ENCODE data around the gene SAMD3. TPM values are rescaled to one million over a fixed set of nuclear protein-coding genes. Genes with fewer than 3 reads are reported as not detected.
"Not testable (repeated sequence)": the region's sequence is repeated elsewhere in the genome, so short reads cannot be mapped to it uniquely, and the experiment has no call there.

SAMD3 gene
- total RNA-seq, 2 experiments from 2014 or later = 51.0 to 52.6 TPM

GRCh38 chr6:130158056-130158455 is 64.7 kb downstream of the SAMD3 start:
- Mint-ChIP-seq H3K4me3 (no peak overlapping the region), H3K36me3 (peaks cover 42% of the 10 kb centered on the region), H3K9me3 (peaks cover 13% of the 10 kb centered on the region), H3K27ac (no peak overlapping the region), H3K27me3 (no peaks in the 10 kb centered on the region), H3K4me1 (peaks cover 2% of the 10 kb centered on the region)
- POLR2A ChIA-PET = no interaction called here
- DNase-seq (no peak), ATAC-seq (ENCODE audit: low read depth) (no peak)

GRCh38 chr6:130156908-130157307 is 65.8 kb downstream of the SAMD3 start:
- ATAC-seq (ENCODE audit: low read depth) (no peak), DNase-seq (no peak)
- peaks cover 40% of the 10 kb centered on the region for H3K36me3 Mint-ChIP-seq
- no peak overlapping the region for H3K4me3 Mint-ChIP-seq
- no peak overlapping the region for H3K27ac Mint-ChIP-seq
- POLR2A ChIA-PET = no interaction called here
- H3K4me1 Mint-ChIP-seq = peaks cover 2% of the 10 kb centered on the region
- no peaks in the 10 kb centered on the region for H3K27me3 Mint-ChIP-seq
- H3K9me3 Mint-ChIP-seq = peaks cover 13% of the 10 kb centered on the region

GRCh38 chr6:130152908-130153510 is 69.7 kb downstream of the SAMD3 start:
- no peak for DNase-seq
- peaks cover 4% of the 10 kb centered on the region for H3K9me3 Mint-ChIP-seq
- peaks cover 40% of the 10 kb centered on the region for H3K36me3 Mint-ChIP-seq
- ATAC-seq (ENCODE audit: low read depth) = no peak
- H3K27ac Mint-ChIP-seq = no peak overlapping the region
- H3K27me3 Mint-ChIP-seq = no peaks in the 10 kb centered on the region
- POLR2A ChIA-PET = no interaction called here
- no peak overlapping the region for H3K4me3 Mint-ChIP-seq
- H3K4me1 Mint-ChIP-seq = no peaks in the 10 kb centered on the region

DNA sequence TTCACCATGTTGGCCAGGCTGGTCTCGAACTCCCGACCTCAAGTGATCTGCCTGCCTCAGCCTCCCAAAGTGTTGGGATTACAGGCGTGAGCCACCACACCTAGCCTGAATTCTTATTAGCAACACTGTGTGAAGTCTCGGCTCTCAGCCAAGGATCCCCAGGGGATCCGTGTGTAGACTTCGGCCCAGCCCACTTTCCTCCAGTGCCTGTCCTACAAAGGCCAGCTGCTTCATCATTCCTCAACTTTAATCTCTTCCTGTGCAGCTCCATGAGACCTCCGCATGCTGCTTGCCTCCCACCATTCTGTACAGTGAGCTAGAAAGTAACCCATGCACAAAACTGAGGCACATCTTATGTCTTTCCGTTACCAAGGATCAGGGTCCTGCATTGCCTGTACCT is 71.8 kb downstream of the SAMD3 start:
- Mint-ChIP-seq H3K4me1 (no peaks in the 10 kb centered on the region), H3K36me3 (peaks cover 40% of the 10 kb centered on the region), H3K4me3 (no peak overlapping the region), H3K27me3 (no peaks in the 10 kb centered on the region), H3K9me3 (peaks cover 1% of the 10 kb centered on the region), H3K27ac (no peak overlapping the region)
- POLR2A ChIA-PET = interaction anchor here (1.5 kb wide), 1 partner anchor 18 kb away, joined by 3 read pairs; no protein-coding TSS in a partner anchor
- DNase-seq (no peak), ATAC-seq (ENCODE audit: low read depth) (no peak)

DNA sequence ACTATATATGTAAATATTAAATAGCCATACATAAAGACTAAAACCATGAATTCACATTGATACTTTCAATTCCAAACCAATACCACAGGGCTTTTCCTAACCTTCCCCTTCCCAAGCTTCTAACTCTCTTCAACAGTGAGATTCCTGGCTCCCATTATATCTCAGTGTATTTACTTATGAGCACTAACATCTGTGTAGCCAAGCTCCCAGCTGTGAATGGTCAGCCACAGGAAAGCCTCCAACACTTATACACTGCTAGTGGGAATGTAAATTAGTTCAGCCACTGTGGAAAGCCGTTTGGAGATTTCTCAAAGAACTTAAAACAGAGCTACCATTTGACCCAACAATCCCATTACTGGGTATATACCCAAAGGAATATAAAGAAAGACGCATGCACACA is 73.7 kb downstream of the SAMD3 start:
- H3K9me3 Mint-ChIP-seq; H3K27ac Mint-ChIP-seq; H3K4me1 Mint-ChIP-seq; ATAC-seq (ENCODE audit: low read depth); DNase-seq; POLR2A ChIA-PET; H3K4me3 Mint-ChIP-seq; H3K27me3 Mint-ChIP-seq: not testable (repeated sequence)
- H3K36me3 Mint-ChIP-seq = peaks cover 39% of the 10 kb centered on the region

DNA sequence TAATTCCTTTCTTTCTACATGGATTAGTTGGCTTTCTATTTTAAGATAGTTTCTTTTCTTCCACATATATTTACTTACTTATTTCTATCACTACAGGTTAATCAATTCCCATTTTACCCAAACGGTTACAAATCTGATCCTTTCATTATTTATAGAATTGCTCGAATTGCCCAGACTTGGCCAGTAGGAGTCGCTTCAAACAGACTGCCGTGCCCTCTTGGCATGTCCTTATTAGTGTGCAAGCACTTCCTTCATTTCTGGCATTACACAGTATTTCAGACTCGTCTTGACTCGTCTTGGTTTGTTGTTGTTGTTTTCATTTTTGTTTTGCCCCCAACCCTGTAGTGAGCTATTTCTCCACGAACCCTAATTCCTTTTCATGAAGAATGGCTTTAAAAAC is 74.6 kb downstream of the SAMD3 start:
- Mint-ChIP-seq H3K27ac (no peak overlapping the region), H3K27me3 (no peaks in the 10 kb centered on the region), H3K4me1 (no peaks in the 10 kb centered on the region), H3K9me3 (no peaks in the 10 kb centered on the region), H3K36me3 (peaks cover 46% of the 10 kb centered on the region), H3K4me3 (no peak overlapping the region)
- DNase-seq (no peak), ATAC-seq (ENCODE audit: low read depth) (no peak)
- POLR2A ChIA-PET = no interaction called here

DNA sequence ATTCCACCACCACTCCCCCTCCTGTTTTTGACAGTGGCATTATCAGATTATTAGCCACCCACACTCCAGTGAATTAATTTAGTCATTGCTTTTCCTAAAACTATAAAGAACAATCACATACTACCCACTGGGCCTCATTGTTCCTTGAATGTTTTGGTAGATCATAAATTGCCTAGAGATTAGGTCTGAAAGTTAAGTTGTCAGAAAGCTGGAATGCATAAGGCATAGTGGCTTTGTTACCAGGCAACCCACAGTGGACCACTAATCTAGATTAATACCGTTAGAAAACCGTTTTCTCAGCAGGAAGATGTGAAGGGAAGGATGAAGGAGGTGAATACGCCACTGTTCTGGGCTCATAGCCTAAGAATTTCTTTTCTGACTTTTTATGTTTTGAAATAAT is 75.6 kb downstream of the SAMD3 start:
- peaks cover 56% of the 10 kb centered on the region for H3K36me3 Mint-ChIP-seq
- POLR2A ChIA-PET = no interaction called here
- ATAC-seq (ENCODE audit: low read depth) = no peak
- no peaks in the 10 kb centered on the region for H3K4me1 Mint-ChIP-seq
- H3K27ac Mint-ChIP-seq = no peak overlapping the region
- DNase-seq = no peak
- no peak overlapping the region for H3K4me3 Mint-ChIP-seq
- H3K9me3 Mint-ChIP-seq = no peaks in the 10 kb centered on the region
- no peaks in the 10 kb centered on the region for H3K27me3 Mint-ChIP-seq

GRCh38 chr6:130143709-130144108 is 79.0 kb downstream of the SAMD3 start:
- no peak overlapping the region for H3K27ac Mint-ChIP-seq
- ATAC-seq (ENCODE audit: low read depth) (no peak), DNase-seq (no peak)
- H3K4me3 Mint-ChIP-seq = no peak overlapping the region
- H3K36me3 Mint-ChIP-seq = peaks cover 63% of the 10 kb centered on the region
- no peaks in the 10 kb centered on the region for H3K27me3 Mint-ChIP-seq
- H3K4me1 Mint-ChIP-seq = peaks cover 15% of the 10 kb centered on the region
- POLR2A ChIA-PET = no interaction called here
- H3K9me3 Mint-ChIP-seq = peaks cover 2% of the 10 kb centered on the region

- H3K27ac Mint-ChIP-seq = no peak overlapping the region
- H3K27me3 Mint-ChIP-seq = no peaks in the 10 kb centered on the region
- H3K9me3 Mint-ChIP-seq = peaks cover 2% of the 10 kb centered on the region
- peaks cover 75% of the 10 kb centered on the region for H3K36me3 Mint-ChIP-seq
- H3K4me1 Mint-ChIP-seq = peaks cover 31% of the 10 kb centered on the region
- DNase-seq (no peak), ATAC-seq (ENCODE audit: low read depth) (no peak)
- POLR2A ChIA-PET = interaction anchor here (1.1 to 1.3 kb wide), 2 partner anchors 8 to 75 kb away, joined by 3 to 4 read pairs; no protein-coding TSS in a partner anchor
- no peak overlapping the region for H3K4me3 Mint-ChIP-seq
Observed at GRCh38 chr6:130140084-130140483, 82.7 kb downstream of the SAMD3 start.

DNA sequence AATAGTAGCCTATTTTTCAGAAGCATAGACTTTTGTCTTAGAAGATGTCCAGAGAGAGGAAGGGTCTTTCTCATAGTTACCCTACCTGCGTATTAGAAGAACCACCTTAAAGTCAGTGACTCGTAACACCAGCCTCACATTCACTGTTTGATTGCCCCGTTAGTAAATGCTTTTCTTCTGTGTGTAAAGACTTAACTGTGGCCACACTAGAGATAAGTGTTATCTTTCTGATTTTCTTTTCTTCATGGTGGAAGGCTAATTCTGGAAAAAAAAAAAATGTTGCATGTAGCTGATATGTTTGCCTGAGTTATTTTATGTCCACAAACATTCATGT is 83.9 kb downstream of the SAMD3 start:
- no peaks in the 10 kb centered on the region for H3K27me3 Mint-ChIP-seq
- ATAC-seq (ENCODE audit: low read depth) = no peak
- H3K36me3 Mint-ChIP-seq = peaks cover 78% of the 10 kb centered on the region

DNA sequence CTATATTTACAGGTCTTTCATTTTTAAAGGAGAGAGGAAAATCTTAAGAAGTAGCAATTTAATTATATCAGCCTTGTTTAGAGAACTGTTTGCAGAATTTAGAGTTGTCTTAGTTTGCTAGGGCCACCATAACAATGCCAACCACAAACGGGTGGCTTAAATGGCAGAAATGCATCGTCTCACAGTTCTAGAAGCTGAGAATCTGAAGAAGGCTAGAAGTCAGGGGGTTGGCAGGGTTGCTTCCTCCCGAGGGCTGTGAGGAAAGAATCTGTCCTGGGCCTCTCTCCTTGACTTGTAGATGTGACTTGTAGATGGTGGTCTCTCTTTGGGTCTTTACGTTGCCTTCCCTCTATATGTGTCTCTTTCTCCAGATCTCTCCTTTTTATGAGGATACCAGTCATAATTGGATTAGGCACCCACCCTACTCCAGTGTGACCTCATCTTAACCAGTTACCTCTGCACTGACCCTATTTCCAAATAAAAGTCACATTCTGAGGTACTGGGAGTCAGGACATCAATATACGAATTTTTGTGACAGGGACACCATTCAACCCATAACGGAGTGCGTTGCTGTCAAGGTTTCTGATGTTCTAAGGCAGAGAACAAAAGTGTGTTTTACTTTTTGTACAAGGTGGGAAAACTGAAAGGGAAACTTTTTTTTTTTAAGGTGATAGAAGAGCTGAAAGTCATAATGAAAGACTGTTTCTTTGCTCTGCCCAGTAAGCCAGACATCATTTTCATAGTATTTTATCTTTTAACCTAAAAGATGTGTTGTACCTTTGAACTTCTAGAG is 84.4 kb downstream of the SAMD3 start:
- peak overlapping the region; percentile 68 for H3K27ac Mint-ChIP-seq
- peak overlapping the region; percentile 52 for H3K4me3 Mint-ChIP-seq
- peaks cover 45% of the 10 kb centered on the region for H3K4me1 Mint-ChIP-seq
- peaks cover 76% of the 10 kb centered on the region for H3K36me3 Mint-ChIP-seq
- peak; percentile 62 for ATAC-seq (ENCODE audit: low read depth)
- POLR2A ChIA-PET = no interaction called here
- H3K9me3 Mint-ChIP-seq = peaks cover 2% of the 10 kb centered on the region
- no peak for DNase-seq
- H3K27me3 Mint-ChIP-seq = no peaks in the 10 kb centered on the region

More for the DNA sequence above, 83.9 kb downstream of the SAMD3 start:
- H3K4me1 Mint-ChIP-seq = peaks cover 39% of the 10 kb centered on the region
- H3K9me3 Mint-ChIP-seq = peaks cover 2% of the 10 kb centered on the region
- no peak for DNase-seq
- peak overlapping the region; percentile 68 for H3K27ac Mint-ChIP-seq
- POLR2A ChIA-PET = no interaction called here
- peak overlapping the region; percentile 52 for H3K4me3 Mint-ChIP-seq

GRCh38 chr6:130136798-130137197 is 86.0 kb downstream of the SAMD3 start:
- no peak overlapping the region for H3K27ac Mint-ChIP-seq
- ATAC-seq (ENCODE audit: low read depth) (no peak), DNase-seq (no peak)
- H3K9me3 Mint-ChIP-seq = no peaks in the 10 kb centered on the region
- POLR2A ChIA-PET = no interaction called here
- no peak overlapping the region for H3K4me3 Mint-ChIP-seq
- H3K4me1 Mint-ChIP-seq = peaks cover 58% of the 10 kb centered on the region
- peaks cover 71% of the 10 kb centered on the region for H3K36me3 Mint-ChIP-seq
- no peaks in the 10 kb centered on the region for H3K27me3 Mint-ChIP-seq

- peaks cover 64% of the 10 kb centered on the region for H3K36me3 Mint-ChIP-seq
- peaks cover 66% of the 10 kb centered on the region for H3K4me1 Mint-ChIP-seq
- no peak for ATAC-seq (ENCODE audit: low read depth)
- peak overlapping the region; percentile 7 for H3K4me3 Mint-ChIP-seq
- DNase-seq = no peak
- H3K27ac Mint-ChIP-seq = peak overlapping the region; percentile 62
- no peaks in the 10 kb centered on the region for H3K27me3 Mint-ChIP-seq
- POLR2A ChIA-PET = no interaction called here
- no peaks in the 10 kb centered on the region for H3K9me3 Mint-ChIP-seq
Observed at GRCh38 chr6:130134582-130134981, 88.2 kb downstream of the SAMD3 start.

GRCh38 chr6:130132286-130132701 is 90.5 kb downstream of the SAMD3 start:
- peaks cover 51% of the 10 kb centered on the region for H3K4me1 Mint-ChIP-seq
- peaks cover 52% of the 10 kb centered on the region for H3K36me3 Mint-ChIP-seq
- H3K27me3 Mint-ChIP-seq = no peaks in the 10 kb centered on the region
- H3K9me3 Mint-ChIP-seq = no peaks in the 10 kb centered on the region
- ATAC-seq (ENCODE audit: low read depth) (peak; percentile 92), DNase-seq (peak; percentile 41)
- H3K4me3 Mint-ChIP-seq = peak overlapping the region; percentile 74
- POLR2A ChIA-PET = interaction anchor here (1.0 to 1.5 kb wide), 5 partner anchors 8 to 91 kb away, joined by 3 to 10 read pairs (median 6); partner anchors contain the start of gene SAMD3
- H3K27ac Mint-ChIP-seq = peak overlapping the region; percentile 94

Data from activated naive CD8-positive, alpha-beta T cell treated with anti-CD3 and anti-CD28 coated beads, Interleukin-2, amount 10 ng/mL, durations not matched to agents 7 days and 5 days (primary cell).